HL-60 (cell line): ENCODE results near the gene DCHS1.

Source experiments
- DNase-seq, 2 experiments: peaks; one replicate each; pipeline ENCODE4 v3.0.0-alpha.2; 2010 to 2020; ENCODE audit warnings: low read depth in 1 of 2, low spot score in 1 of 2
- H3K27ac ChIP-seq: fragments of 250-450 bp; sonication (Bioruptor Pico); replicated peaks from 2 replicates; pipeline ENCODE4 v1.5.1; 2020; ENCODE audit warnings: mild to moderate bottlenecking, moderate library complexity
- H3K27me3 ChIP-seq: fragments of 250-450 bp; sonication (Bioruptor Pico); 2 replicates; pipeline ENCODE4 v1.5.1; 2021; ENCODE audit warnings: mild to moderate bottlenecking, moderate library complexity; ENCODE audit not compliant: insufficient read depth, poor library complexity, severe bottlenecking
- H3K4me3 ChIP-seq: replicated peaks from 2 replicates; pipeline ENCODE4 v1.5.1; 2011; ENCODE audit warnings: mild to moderate bottlenecking, control low read depth, low read length; ENCODE audit not compliant: insufficient read depth
- GABPA ChIP-seq: IDR thresholded peaks from 2 replicates; pipeline ENCODE4 v1.6.1; 2012; ENCODE audit warnings: low read depth
- POLR2AphosphoS5 ChIP-seq: IDR thresholded peaks from 2 replicates; pipeline ENCODE4 v1.6.1; 2012; ENCODE audit warnings: low read depth
- REST ChIP-seq: IDR thresholded peaks from 2 replicates; pipeline ENCODE4 v1.6.1; 2012; ENCODE audit warnings: low read depth; ENCODE audit not compliant: insufficient replicate concordance
- SPI1 ChIP-seq: IDR thresholded peaks from 2 replicates; pipeline ENCODE4 v1.6.1; 2012; ENCODE audit warnings: low read depth, mild to moderate bottlenecking, borderline replicate concordance
- TF ChIP-seq, protein P1 (sequence below): IDR thresholded peaks from one replicate; pipeline ENCODE4 v1.5.1; 2011; ENCODE audit warnings: low read length, control low read depth, inconsistent platforms; ENCODE audit not compliant: insufficient read depth

DCHS1 gene

GRCh38 chr11:6604790-6605189 is 50.8 kb downstream of the DCHS1 start:
- DNase-seq = no peak
- Histone ChIP-seq H3K27me3 (no peaks in the 10 kb centered on the region), H3K27ac (peak overlapping the region; percentile 78)

DNA sequence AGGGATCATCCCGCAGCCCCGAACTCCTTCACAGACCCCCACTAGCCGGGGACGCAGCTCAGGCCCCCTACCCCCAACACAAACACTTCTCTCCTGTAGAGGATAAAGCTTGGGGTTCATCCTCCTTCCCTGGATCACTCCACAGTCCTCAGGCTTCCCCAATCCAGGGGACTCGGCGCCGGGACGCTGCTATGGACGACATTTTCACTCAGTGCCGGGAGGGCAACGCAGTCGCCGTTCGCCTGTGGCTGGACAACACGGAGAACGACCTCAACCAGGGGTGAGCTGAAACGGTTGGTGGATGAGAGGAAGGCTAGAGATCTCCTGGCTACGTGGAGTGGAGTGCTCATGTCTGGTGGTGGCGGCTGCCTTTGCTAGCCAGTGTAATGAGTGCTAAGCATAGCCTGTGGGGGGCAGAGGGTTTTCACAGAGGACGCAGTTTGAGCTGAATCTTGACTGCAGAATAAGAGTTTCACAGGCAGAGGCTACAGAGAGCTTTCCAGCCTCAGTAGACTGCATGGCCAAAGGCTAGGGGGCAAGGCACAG is 51.5 kb downstream of the DCHS1 start:
- DNase-seq = peak in 1 of 2 experiments; percentile 68
- TF ChIP-seq REST (no peak), POLR2AphosphoS5 (no peak; the same call in 1 of the 2 replicates), SPI1 (no peak), GABPA (no peak)
- TF ChIP-seq, protein P1, sequence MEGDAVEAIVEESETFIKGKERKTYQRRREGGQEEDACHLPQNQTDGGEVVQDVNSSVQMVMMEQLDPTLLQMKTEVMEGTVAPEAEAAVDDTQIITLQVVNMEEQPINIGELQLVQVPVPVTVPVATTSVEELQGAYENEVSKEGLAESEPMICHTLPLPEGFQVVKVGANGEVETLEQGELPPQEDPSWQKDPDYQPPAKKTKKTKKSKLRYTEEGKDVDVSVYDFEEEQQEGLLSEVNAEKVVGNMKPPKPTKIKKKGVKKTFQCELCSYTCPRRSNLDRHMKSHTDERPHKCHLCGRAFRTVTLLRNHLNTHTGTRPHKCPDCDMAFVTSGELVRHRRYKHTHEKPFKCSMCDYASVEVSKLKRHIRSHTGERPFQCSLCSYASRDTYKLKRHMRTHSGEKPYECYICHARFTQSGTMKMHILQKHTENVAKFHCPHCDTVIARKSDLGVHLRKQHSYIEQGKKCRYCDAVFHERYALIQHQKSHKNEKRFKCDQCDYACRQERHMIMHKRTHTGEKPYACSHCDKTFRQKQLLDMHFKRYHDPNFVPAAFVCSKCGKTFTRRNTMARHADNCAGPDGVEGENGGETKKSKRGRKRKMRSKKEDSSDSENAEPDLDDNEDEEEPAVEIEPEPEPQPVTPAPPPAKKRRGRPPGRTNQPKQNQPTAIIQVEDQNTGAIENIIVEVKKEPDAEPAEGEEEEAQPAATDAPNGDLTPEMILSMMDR = no peak
- Histone ChIP-seq H3K27me3 (no peaks in the 10 kb centered on the region), H3K27ac (peak overlapping the region; percentile 78), H3K4me3 (peak overlapping the region; percentile 90)

More at GRCh38 chr11:6604790-6605189, 50.8 kb downstream of the DCHS1 start:
- peak overlapping the region; percentile 90 for H3K4me3 ChIP-seq
- TF ChIP-seq GABPA (no peak), SPI1 (peak; percentile 73; the same call in 1 of the 2 replicates)

DNA sequence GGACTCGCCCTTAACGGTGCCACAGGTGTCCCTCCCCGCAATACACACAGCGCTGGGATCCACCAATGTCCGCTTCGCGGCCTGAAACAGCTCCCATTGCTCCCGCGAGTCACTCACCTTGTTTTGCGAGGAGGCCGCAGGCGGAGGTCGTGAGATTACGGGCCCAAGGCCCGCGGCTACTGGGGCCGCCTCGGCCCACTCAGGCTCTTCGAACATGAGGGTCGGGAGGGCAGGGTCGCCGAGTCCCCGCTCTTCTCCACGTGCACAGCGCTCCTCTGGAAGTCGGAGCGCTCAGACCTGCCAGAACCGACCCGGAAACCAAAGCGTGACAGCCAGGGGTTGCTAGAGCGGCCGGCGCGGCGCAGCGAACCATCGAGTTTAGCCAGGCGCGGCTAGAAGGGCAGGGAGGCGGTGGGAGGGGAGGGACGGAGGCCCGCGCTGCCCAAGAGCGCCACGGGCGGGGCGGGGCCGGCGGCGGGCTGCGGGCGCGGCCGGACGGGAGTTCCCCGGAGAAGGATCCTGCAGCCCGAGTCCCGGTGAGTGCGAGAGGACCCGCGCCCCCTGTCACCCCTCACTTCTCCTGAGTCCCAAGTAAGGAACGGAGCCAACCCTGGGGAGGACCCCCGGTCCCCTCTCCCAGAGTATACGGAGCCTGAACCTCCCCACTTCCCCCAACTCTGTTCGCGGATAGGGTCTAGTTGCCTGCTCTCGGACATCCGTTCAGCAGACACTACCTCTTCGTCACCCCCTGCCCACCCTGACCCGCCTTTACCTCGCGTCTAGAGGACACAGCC is 52.1 kb downstream of the DCHS1 start, which contains the start of the genes ILK and RRP8:
TSS of gene ILK (plus strand) at position 488 of the 794 bp plus-strand sequence. CDS start 498 bp downstream, outside the sequence.
TSS of gene RRP8 (minus strand) at position 330 of the 794 bp plus-strand sequence. CDS start at position 216, 114 bp downstream.
- peak; percentile 78 to 92 for DNase-seq
- peak within 1 kb of the TSS; percentile 78 for H3K27ac ChIP-seq
- no peaks in the 10 kb centered on the region for H3K27me3 ChIP-seq
- H3K4me3 ChIP-seq = peak within 1 kb of the TSS; percentile 90
- TF ChIP-seq REST = no peak
- no peak for TF ChIP-seq SPI1
- TF ChIP-seq POLR2AphosphoS5 = peak; percentile 89
- TF ChIP-seq, protein P1 = no peak
- TF ChIP-seq GABPA = peak; percentile 63; the same call in 1 of the 2 replicates
